ENCODE data around the gene LRRC36. TPM values are rescaled to one million over a fixed set of nuclear protein-coding genes. Genes with fewer than 3 reads are reported as not detected.
A peak's percentile ranks its signal among the peaks of the same experiment; 100 is the strongest.

The LRRC36 gene
- total and polyA plus RNA-seq, 2 of the 13 experiments (the other 11 are each of a cell fraction or from before 2014, with no cell fraction given), result 0.12 to 0.15 TPM

- H4K20me1 ChIP-seq (ENCODE audit: insufficient read depth, low read length), result no peaks in the 10 kb centered on the region
- H3K4me1 ChIP-seq (ENCODE audit: insufficient read depth, low read length), result peaks cover 28% of the 10 kb centered on the region
- peaks cover 3 to 14% of the 10 kb centered on the region in 2 experiments; a peak in 3 of 5 replicates for H3K36me3 ChIP-seq (replicated peaks in 1 of 2; ENCODE audit: control insufficient read depth in 1 of 2, insufficient read depth in 2 of 2, low read length in 2 of 2)
- TF ChIP-seq FOSL2 (CRISPR knock-in tag; IDR thresholded peaks at IDR 0.05) (peak; percentile 68), ZNF530 (CRISPR knock-in tag; IDR thresholded peaks at IDR 0.05; ENCODE audit: low read depth) (no peak)
- no peak overlapping the region for H3K27ac ChIP-seq (ENCODE audit: extremely low read length, insufficient read depth, low read length)
- WGBS (ENCODE audit: low lambda C conversion rate), result 96% methylated on average over 4 of the region's 4 CpGs
- intact Hi-C loops (cut with micrococcal nuclease; ENCODE audit: unreplicated experiment) (loop anchor here (5.0 kb wide), 1 partner anchor 190 kb away; no protein-coding TSS in a partner anchor), in situ Hi-C loops (cut with HindIII; ENCODE audit: extremely low pct_ligation_motif_present, low pct_unique_long_range_greater_than_20kb) (no loop called here)
- no peaks in the 10 kb centered on the region for H3K9me3 ChIP-seq (ENCODE audit: low read length)
- no peaks in the 10 kb centered on the region for H3K27me3 ChIP-seq (ENCODE audit: control insufficient read depth in 1 of 2, insufficient read depth in 2 of 2, low read length in 2 of 2)
- POLR2A ChIA-PET, result interaction anchor here (1.0 to 2.6 kb wide), 2 partner anchors 13 to 31 kb away, joined by 3 to 16 read pairs; partner anchors contain the start of gene FHOD1
- FAIRE-seq (no peak), DNase-seq (ENCODE audit: low spot score) (peak; percentile 35), ATAC-seq (no peak)
- H3K9ac ChIP-seq (ENCODE audit: insufficient read depth, low read depth, low read length), result peak overlapping the region; percentile 76; the same call in 1 of the 2 replicates
- CTCF ChIA-PET (ENCODE audit: low intra/inter-chr PET ratio, low total read pairs), result interaction anchor here (0.8 kb wide), 1 partner anchor 11 kb away, joined by 3 read pairs; no protein-coding TSS in a partner anchor
- H3K79me2 ChIP-seq (ENCODE audit: insufficient read depth, low read length), result peaks cover 4% of the 10 kb centered on the region
- TSS peak; percentile 48 for BruUV-seq (replicated peaks)
- no peak overlapping the region for H2AFZ ChIP-seq (ENCODE audit: low read length)
- peak overlapping the region; percentile 99; the same call in 1 of the 2 replicates for H3K4me2 ChIP-seq (ENCODE audit: low read depth, low read length)
- H3K4me3 ChIP-seq (replicated peaks in 1 of 3; ENCODE audit: insufficient read depth in 1 of 3, low read depth in 2 of 3, low read length in 3 of 3), result peak overlapping the region in 1 of 3 experiments; percentile 89; a peak in 2 of 6 replicates
Measured at GRCh38 chr16:67277294-67277998, 49.2 kb upstream of the LRRC36 start.

- Histone ChIP-seq H3K4me1 (ENCODE audit: insufficient read depth, low read length) (peaks cover 28% of the 10 kb centered on the region), H2AFZ (ENCODE audit: low read length) (no peak overlapping the region), H3K4me2 (ENCODE audit: low read depth, low read length) (peak overlapping the region; percentile 99), H3K79me2 (ENCODE audit: insufficient read depth, low read length) (peaks cover 4% of the 10 kb centered on the region), H3K27me3 (ENCODE audit: control insufficient read depth in 1 of 2, insufficient read depth in 2 of 2, low read length in 2 of 2) (no peaks in the 10 kb centered on the region), H3K4me3 (replicated peaks in 1 of 3; ENCODE audit: insufficient read depth in 1 of 3, low read depth in 2 of 3, low read length in 3 of 3) (peak overlapping the region; percentile 57 to 89 (median 67)), H3K9ac (ENCODE audit: insufficient read depth, low read depth, low read length) (peak overlapping the region; percentile 76), H4K20me1 (ENCODE audit: insufficient read depth, low read length) (no peaks in the 10 kb centered on the region), H3K36me3 (replicated peaks in 1 of 2; ENCODE audit: control insufficient read depth in 1 of 2, insufficient read depth in 2 of 2, low read length in 2 of 2) (peaks cover 3 to 14% of the 10 kb centered on the region in 2 experiments; a peak in 3 of 5 replicates), H3K27ac (ENCODE audit: extremely low read length, insufficient read depth, low read length) (peak overlapping the region; percentile 41), H3K9me3 (ENCODE audit: low read length) (no peaks in the 10 kb centered on the region)
- ChIA-PET CTCF (ENCODE audit: low intra/inter-chr PET ratio, low total read pairs) (interaction anchor here (1.8 kb wide), 1 partner anchor 138 kb away, joined by 7 read pairs; the partner anchor contains the start of gene ZDHHC1), POLR2A (interaction anchor here (0.9 to 2.6 kb wide), 4 partner anchors 8 to 167 kb away, joined by 3 to 16 read pairs (median 4); partner anchors contain the start of gene FHOD1)
- ATAC-seq (no peak), DNase-seq (ENCODE audit: low spot score) (peak; percentile 43), FAIRE-seq (no peak)
- WGBS (ENCODE audit: low lambda C conversion rate), result 78% methylated on average over 4 of the region's 13 CpGs
- intact Hi-C loops (cut with micrococcal nuclease; ENCODE audit: unreplicated experiment), result loop anchor here (5.0 kb wide), 1 partner anchor 189 kb away; no protein-coding TSS in a partner anchor
- no TSS peak for BruUV-seq (replicated peaks)
- in situ Hi-C loops (cut with HindIII; ENCODE audit: extremely low pct_ligation_motif_present, low pct_unique_long_range_greater_than_20kb), result no loop called here
- no peak for TF ChIP-seq MBNL3 (CRISPR knock-in tag; conservative IDR thresholded peaks at IDR 0.05)
- TF ChIP-seq ZNF547 (CRISPR knock-in tag; IDR thresholded peaks at IDR 0.05), result no peak; the same call in 1 of the 2 replicates
- TF ChIP-seq ZNF138 (CRISPR knock-in tag; IDR thresholded peaks at IDR 0.05; ENCODE audit: low read depth), result 0 out of 2 replicates have a peak, but pooled peaks have one; percentile 61
- no peak for TF ChIP-seq E2F2 (CRISPR knock-in tag; IDR thresholded peaks at IDR 0.05; ENCODE audit: borderline replicate concordance)
- no peak for TF ChIP-seq ZNF558 (CRISPR knock-in tag; IDR thresholded peaks at IDR 0.05; ENCODE audit: borderline replicate concordance)
- TF ChIP-seq CBX5 (CRISPR knock-in tag; IDR thresholded peaks at IDR 0.05; ENCODE audit: borderline replicate concordance), result no peak
- no peak for TF ChIP-seq CENPT (CRISPR knock-in tag; IDR thresholded peaks at IDR 0.05; ENCODE audit: low read depth)
- no peak for TF ChIP-seq LRRFIP1 (CRISPR knock-in tag; conservative IDR thresholded peaks at IDR 0.05)
Measured at GRCh38 chr16:67277999-67278772, 48.4 kb upstream of the LRRC36 start.
